ENCODE results near the gene RBL2. TPM values are rescaled to one million over a fixed set of nuclear protein-coding genes. Genes with fewer than 3 reads are reported as not detected.

The RBL2 gene
- polyA plus RNA-seq, 1 experiment = 44.6 TPM

- TF ChIP-seq CTCF (IDR thresholded peaks at IDR 0.05; ENCODE audit: low read depth, low read length) = no peak
- Histone ChIP-seq H3K27me3 (ENCODE audit: control insufficient read depth, insufficient read depth, low read length) (peaks cover 4% of the 10 kb centered on the region), H3K4me3 (ENCODE audit: low read depth, low read length) (no peak overlapping the region), H3K9me3 (ENCODE audit: control insufficient read depth, insufficient read depth, low read length) (peaks cover 3% of the 10 kb centered on the region; the same call in 1 of the 2 replicates), H3K27ac (ENCODE audit: low read depth, low read length) (no peak overlapping the region)
- POLR2A ChIA-PET = no interaction called here
- DNase-seq (ENCODE audit: low read depth, low spot score) = no peak
- CTCF ChIA-PET = no interaction called here
Measured at GRCh38 chr16:53428681-53429080, 5.6 kb upstream of the RBL2 start.

- Histone ChIP-seq H3K27ac (ENCODE audit: low read depth, low read length) (peak overlapping the region; percentile 31), H3K9me3 (ENCODE audit: control insufficient read depth, insufficient read depth, low read length) (no peaks in the 10 kb centered on the region), H3K27me3 (ENCODE audit: control insufficient read depth, insufficient read depth, low read length) (peaks cover 4% of the 10 kb centered on the region), H3K4me3 (ENCODE audit: low read depth, low read length) (no peak overlapping the region)
- ChIA-PET CTCF (no interaction called here), POLR2A (interaction anchor here (0.6 kb wide), 2 partner anchors 25 to 425 kb away, joined by 4 to 5 read pairs; no protein-coding TSS in a partner anchor)
- DNase-seq (ENCODE audit: low read depth, low spot score) = peak; percentile 54
- TF ChIP-seq CTCF (IDR thresholded peaks at IDR 0.05; ENCODE audit: low read depth, low read length) = no peak
Measured at GRCh38 chr16:53429221-53429943, 4.9 kb upstream of the RBL2 start.

GRCh38 chr16:53430363-53430762, 3.9 kb upstream of the RBL2 start:
- DNase-seq (ENCODE audit: low read depth, low spot score) = no peak
- Histone ChIP-seq H3K27ac (ENCODE audit: low read depth, low read length) (no peak overlapping the region), H3K4me3 (ENCODE audit: low read depth, low read length) (no peak overlapping the region), H3K27me3 (ENCODE audit: control insufficient read depth, insufficient read depth, low read length) (peaks cover 4% of the 10 kb centered on the region), H3K9me3 (ENCODE audit: control insufficient read depth, insufficient read depth, low read length) (peaks cover 5% of the 10 kb centered on the region; the same call in 1 of the 2 replicates)
- CTCF ChIA-PET = no interaction called here
- TF ChIP-seq CTCF (IDR thresholded peaks at IDR 0.05; ENCODE audit: low read depth, low read length) = no peak
- POLR2A ChIA-PET = interaction anchor here (0.6 kb wide), 1 partner anchor 26 kb away, joined by 5 read pairs; no protein-coding TSS in a partner anchor

- H3K9me3 ChIP-seq (ENCODE audit: control insufficient read depth, insufficient read depth, low read length) = peaks cover 5% of the 10 kb centered on the region; the same call in 1 of the 2 replicates
- POLR2A ChIA-PET = no interaction called here
- peaks cover 4% of the 10 kb centered on the region for H3K27me3 ChIP-seq (ENCODE audit: control insufficient read depth, insufficient read depth, low read length)
- no peak for TF ChIP-seq CTCF (IDR thresholded peaks at IDR 0.05; ENCODE audit: low read depth, low read length)
- CTCF ChIA-PET = no interaction called here
- no peak for DNase-seq (ENCODE audit: low read depth, low spot score)
- no peak overlapping the region for H3K4me3 ChIP-seq (ENCODE audit: low read depth, low read length)
- H3K27ac ChIP-seq (ENCODE audit: low read depth, low read length) = no peak overlapping the region
Measured at GRCh38 chr16:53433509-53433908, 762 bp upstream of the RBL2 start.

GRCh38 chr16:53433930-53434376, 318 bp upstream of the RBL2 start:
- peaks cover 5% of the 10 kb centered on the region; the same call in 1 of the 2 replicates for H3K9me3 ChIP-seq (ENCODE audit: control insufficient read depth, insufficient read depth, low read length)

More at GRCh38 chr16:53433930-53434376, 318 bp upstream of the RBL2 start:
- Histone ChIP-seq H3K27ac (ENCODE audit: low read depth, low read length) (peak overlapping the region; percentile 13), H3K4me3 (ENCODE audit: low read depth, low read length) (peak overlapping the region; percentile 96), H3K27me3 (ENCODE audit: control insufficient read depth, insufficient read depth, low read length) (peaks cover 4% of the 10 kb centered on the region)
- TF ChIP-seq CTCF (IDR thresholded peaks at IDR 0.05; ENCODE audit: low read depth, low read length) = no peak
- ChIA-PET POLR2A (no interaction called here), CTCF (no interaction called here)
- DNase-seq (ENCODE audit: low read depth, low spot score) = no peak
